ENCODE data around the gene MGST3.

GRCh38 chr1:165675794-165676193, 44.8 kb downstream of the MGST3 start:
- TF ChIP-seq CTCF (IDR thresholded peaks at IDR 0.05) (no peak), POLR2A (IDR thresholded peaks at IDR 0.05; ENCODE audit: low read depth) (no peak)
